NCI-H69 (cell line): ENCODE data around the gene SEPTIN12.
A peak's percentile ranks its signal among the peaks of the same experiment; 100 is the strongest.

Experiments
- DNase-seq: peaks from one replicate; lab custom pipeline; 2025; lab: John Stamatoyannopoulos, UW

Gene SEPTIN12

GRCh38 chr16:4787627-4788482 is at the start of gene SEPTIN12:
Gene SEPTIN12 (minus strand): TSS chr16:4788345. CDS start chr16:4787645, 700 bp downstream.
- peak; percentile 40 for DNase-seq

GRCh38 chr16:4836727-4837126 is 48.6 kb upstream of the SEPTIN12 start:
- DNase-seq, result no peak

- no peak for DNase-seq
Observed at GRCh38 chr16:4833584-4833983, 45.4 kb upstream of the SEPTIN12 start.

GRCh38 chr16:4832698-4833343 is 44.7 kb upstream of the SEPTIN12 start:
- no peak for DNase-seq

GRCh38 chr16:4831616-4832015 is 43.5 kb upstream of the SEPTIN12 start:
- DNase-seq, result no peak

GRCh38 chr16:4830408-4830807 is 42.3 kb upstream of the SEPTIN12 start:
- DNase-seq, result no peak

- no peak for DNase-seq
Observed at GRCh38 chr16:4828567-4829321, 40.6 kb upstream of the SEPTIN12 start.

- DNase-seq, result no peak
Observed at GRCh38 chr16:4826980-4827379, 38.8 kb upstream of the SEPTIN12 start.

- no peak for DNase-seq
Observed at GRCh38 chr16:4826526-4826925, 38.4 kb upstream of the SEPTIN12 start.

GRCh38 chr16:4825196-4825595 is 37.1 kb upstream of the SEPTIN12 start:
- DNase-seq, result no peak

- DNase-seq, result no peak
Observed at GRCh38 chr16:4820652-4821051, 32.5 kb upstream of the SEPTIN12 start.

- no peak for DNase-seq
Observed at GRCh38 chr16:4814542-4815173, 26.5 kb upstream of the SEPTIN12 start.

- DNase-seq, result no peak
Observed at GRCh38 chr16:4814046-4814445, 25.9 kb upstream of the SEPTIN12 start.

GRCh38 chr16:4813251-4814003 is 25.3 kb upstream of the SEPTIN12 start:
- DNase-seq, result no peak

GRCh38 chr16:4811773-4812172 is 23.6 kb upstream of the SEPTIN12 start:
- no peak for DNase-seq

- DNase-seq, result no peak
Observed at GRCh38 chr16:4811242-4811641, 23.1 kb upstream of the SEPTIN12 start.

- no peak for DNase-seq
Observed at GRCh38 chr16:4806280-4806679, 18.1 kb upstream of the SEPTIN12 start.

- no peak for DNase-seq
Observed at GRCh38 chr16:4805231-4805630, 17.1 kb upstream of the SEPTIN12 start.

- no peak for DNase-seq
Observed at GRCh38 chr16:4803898-4804762, 16.0 kb upstream of the SEPTIN12 start.

GRCh38 chr16:4803401-4803844 is 15.3 kb upstream of the SEPTIN12 start:
- no peak for DNase-seq
